Lung (tissue), 12 donors: ENCODE measurements around the gene KRTAP4-3. TPM values are rescaled to one million over a fixed set of nuclear protein-coding genes. Genes with fewer than 3 reads are reported as not detected.

ENCODE experiments used
- ATAC-seq: fragments of 200-7000 bp; cut with Tn5 transposase; one replicate; pipeline ENCODE4 v1.9.1; 2020; ENCODE audit warnings: moderate number of reproducible peaks; ENCODE audit not compliant: insufficient read depth, low FRiP score
- DNase-seq, 3 donors: peaks; one replicate each; pipeline ENCODE4 v3.0.0-alpha.2; 2013 to 2017
- H3K27ac ChIP-seq, 2 donors: one replicate each; pipeline ENCODE4 v1.5.1; 2013; ENCODE audit warnings: mild to moderate bottlenecking in 2 of 2, moderate library complexity in 2 of 2, control low read depth in 1 of 2, inconsistent platforms in 1 of 2, low read depth in 1 of 2, low read length in 1 of 2
- H3K27me3 ChIP-seq, 3 donors: one replicate each; pipeline ENCODE4 v1.5.1; 2013; ENCODE audit warnings: low read length in 2 of 3; ENCODE audit not compliant: control insufficient read depth in 3 of 3, insufficient read depth in 3 of 3
- H3K36me3 ChIP-seq, 4 donors: one replicate each; pipeline ENCODE4 v1.5.1; 2013; ENCODE audit warnings: low read length in 4 of 4, mild to moderate bottlenecking in 1 of 4, moderate library complexity in 1 of 4; ENCODE audit not compliant: control insufficient read depth in 4 of 4, insufficient read depth in 4 of 4
- H3K4me1 ChIP-seq, 5 donors: one replicate each; pipeline ENCODE4 v1.5.1; 2013; ENCODE audit warnings: low read length in 5 of 5, mild to moderate bottlenecking in 2 of 5, moderate library complexity in 1 of 5; ENCODE audit not compliant: control insufficient read depth in 5 of 5, insufficient read depth in 5 of 5
- H3K4me3 ChIP-seq: one replicate; pipeline ENCODE4 v1.5.1; 2013; ENCODE audit warnings: mild to moderate bottlenecking, control low read depth, moderate library complexity
- H3K9ac ChIP-seq, 2 donors: one replicate each; pipeline ENCODE4 v1.5.1; 2013; ENCODE audit warnings: low read length in 2 of 2, control low read depth in 1 of 2; ENCODE audit not compliant: insufficient read depth in 1 of 2
- H3K9me3 ChIP-seq, 4 donors: one replicate each; pipeline ENCODE4 v1.5.1; 2013; ENCODE audit warnings: low read length in 3 of 4, mild to moderate bottlenecking in 1 of 4, moderate library complexity in 1 of 4; ENCODE audit not compliant: control insufficient read depth in 4 of 4, insufficient read depth in 3 of 4
- WGBS, 2 donors: extraction: QIAGEN DNeasy Blood & Tissue Kit; methylation state at CpG; one replicate each; pipeline ENCODE4 v1.1.7; 2013; 5-methylcytosine and 5-hydroxymethylcytosine counted together
- polyA plus RNA-seq, 2 donors: library from polyadenylated mRNA; stranded (reverse); fragments of 200-250 nt; gene quantifications; one replicate each; pipeline ENCODE4 v1.2.1, GENCODE V29; 2013
- total RNA-seq, 2 donors: library from RNA; depleted of rRNA in 1 of 2; stranded (reverse); fragments of >200 nt in 1 of 2; gene quantifications; one replicate each; pipeline ENCODE4 v1.2.1, GENCODE V29; 2014 to 2021
- TF ChIP-seq, protein P1 (sequence below): IDR thresholded peaks from 2 replicates; pipeline ENCODE4 v1.5.1; 2012; ENCODE audit warnings: mild to moderate bottlenecking; ENCODE audit errors: control extremely low read depth, extremely low read depth
- donor health status: control.
- donor health status: control.
- donor health status: Bipolar disorder and iron deficiency.
- donor health status: healthy.
- donor health status: DM: yes; HTN: yes; CAD: no.

The KRTAP4-3 gene
- total and polyA plus RNA-seq, 4 donors = not detected

DNA sequence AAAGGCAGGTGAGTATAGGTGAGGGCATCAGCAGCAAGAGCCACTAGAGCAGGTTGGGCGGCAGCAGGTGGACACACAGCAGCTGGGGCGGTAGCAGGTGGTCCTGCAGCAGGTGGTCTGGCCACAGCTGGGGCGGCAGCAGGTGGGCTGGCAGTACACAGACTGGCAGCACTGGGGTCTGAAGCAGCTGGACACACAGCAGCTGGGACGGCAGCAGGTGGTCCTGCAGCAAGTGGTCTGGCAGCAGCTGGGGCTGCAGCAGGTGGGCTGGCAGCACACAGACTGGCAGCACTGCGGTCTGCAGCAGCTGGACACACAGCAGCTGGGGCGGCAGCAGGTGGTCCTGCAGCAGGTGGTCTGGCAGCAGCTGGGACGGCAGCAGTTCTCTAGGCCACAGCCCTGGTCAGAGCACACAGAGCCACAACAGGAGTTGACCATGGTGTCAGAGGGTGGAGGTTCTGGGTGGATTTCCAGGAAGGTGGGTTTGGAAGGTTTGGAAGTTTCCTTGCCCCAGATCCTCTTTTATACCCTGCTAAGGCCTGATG lies 9.8 kb upstream of the KRTAP4-3 start, which contains the start of gene KRTAP4-2:
Gene KRTAP4-2, minus strand, starts transcription at position 495 of the 545 bp plus-strand sequence. Its CDS starts 57 bp downstream, at position 438.
- no peak within 1 kb of the TSS for H3K27ac ChIP-seq
- DNase-seq = no peak

DNA sequence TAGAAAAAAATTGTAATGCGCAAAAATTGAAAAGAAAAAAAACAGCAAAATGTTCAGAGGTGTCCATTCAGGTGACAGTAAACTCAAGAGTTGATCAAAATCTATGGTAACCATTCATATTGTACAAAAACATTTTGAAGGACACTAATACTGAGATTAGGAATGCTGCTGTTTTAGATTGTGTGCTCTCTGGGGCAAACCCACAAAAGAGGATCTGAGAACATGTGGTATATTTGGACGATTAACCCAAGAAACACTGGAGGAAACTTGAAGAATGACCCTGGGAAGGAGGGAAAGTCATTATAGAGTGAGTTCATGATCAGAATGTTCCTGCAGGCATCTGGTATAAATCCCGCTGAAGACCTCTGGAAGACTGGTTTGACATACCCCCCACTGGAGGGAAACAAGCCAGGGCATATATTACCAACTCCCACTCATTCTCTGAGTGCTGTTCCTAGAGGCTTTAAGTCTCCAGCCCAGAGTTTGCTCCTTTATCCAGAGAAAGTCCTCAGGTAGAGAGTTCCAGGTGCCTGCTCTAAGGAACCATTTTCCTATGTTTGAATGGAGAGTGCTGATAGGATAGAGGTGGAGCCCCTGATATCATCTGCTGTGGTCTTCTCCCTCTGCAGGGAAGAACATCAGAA lies 8.8 kb upstream of the KRTAP4-3 start:
- peaks cover 0 to 5% (median 0%) of the 10 kb centered on the region in 4 donors for H3K9me3 ChIP-seq
- H3K4me3 ChIP-seq = no peak overlapping the region
- no peak for ATAC-seq
- H3K27me3 ChIP-seq = no peaks in the 10 kb centered on the region
- no peak overlapping the region for H3K27ac ChIP-seq
- TF ChIP-seq, protein P1, sequence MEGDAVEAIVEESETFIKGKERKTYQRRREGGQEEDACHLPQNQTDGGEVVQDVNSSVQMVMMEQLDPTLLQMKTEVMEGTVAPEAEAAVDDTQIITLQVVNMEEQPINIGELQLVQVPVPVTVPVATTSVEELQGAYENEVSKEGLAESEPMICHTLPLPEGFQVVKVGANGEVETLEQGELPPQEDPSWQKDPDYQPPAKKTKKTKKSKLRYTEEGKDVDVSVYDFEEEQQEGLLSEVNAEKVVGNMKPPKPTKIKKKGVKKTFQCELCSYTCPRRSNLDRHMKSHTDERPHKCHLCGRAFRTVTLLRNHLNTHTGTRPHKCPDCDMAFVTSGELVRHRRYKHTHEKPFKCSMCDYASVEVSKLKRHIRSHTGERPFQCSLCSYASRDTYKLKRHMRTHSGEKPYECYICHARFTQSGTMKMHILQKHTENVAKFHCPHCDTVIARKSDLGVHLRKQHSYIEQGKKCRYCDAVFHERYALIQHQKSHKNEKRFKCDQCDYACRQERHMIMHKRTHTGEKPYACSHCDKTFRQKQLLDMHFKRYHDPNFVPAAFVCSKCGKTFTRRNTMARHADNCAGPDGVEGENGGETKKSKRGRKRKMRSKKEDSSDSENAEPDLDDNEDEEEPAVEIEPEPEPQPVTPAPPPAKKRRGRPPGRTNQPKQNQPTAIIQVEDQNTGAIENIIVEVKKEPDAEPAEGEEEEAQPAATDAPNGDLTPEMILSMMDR = no peak
- WGBS, 2 donors = 79 to 87% methylated on average over 3 of the region's 3 CpGs
- no peaks in the 10 kb centered on the region for H3K36me3 ChIP-seq
- no peak for DNase-seq
- H3K4me1 ChIP-seq = no peaks in the 10 kb centered on the region
- H3K9ac ChIP-seq = no peak overlapping the region

More for the DNA sequence above, 9.8 kb upstream of the KRTAP4-3 start, which contains the start of gene KRTAP4-2:
- Histone ChIP-seq H3K4me3 (no peak within 1 kb of the TSS), H3K9me3 (peaks cover 0 to 3% (median 0%) of the 10 kb centered on the region in 4 donors), H3K27me3 (no peaks in the 10 kb centered on the region), H3K36me3 (no peaks in the 10 kb centered on the region), H3K9ac (no peak within 1 kb of the TSS), H3K4me1 (no peaks in the 10 kb centered on the region)
- TF ChIP-seq, protein P1 = no peak
- WGBS, 2 donors = 93% methylated on average over 7 of the region's 7 CpGs
- ATAC-seq = no peak

DNA sequence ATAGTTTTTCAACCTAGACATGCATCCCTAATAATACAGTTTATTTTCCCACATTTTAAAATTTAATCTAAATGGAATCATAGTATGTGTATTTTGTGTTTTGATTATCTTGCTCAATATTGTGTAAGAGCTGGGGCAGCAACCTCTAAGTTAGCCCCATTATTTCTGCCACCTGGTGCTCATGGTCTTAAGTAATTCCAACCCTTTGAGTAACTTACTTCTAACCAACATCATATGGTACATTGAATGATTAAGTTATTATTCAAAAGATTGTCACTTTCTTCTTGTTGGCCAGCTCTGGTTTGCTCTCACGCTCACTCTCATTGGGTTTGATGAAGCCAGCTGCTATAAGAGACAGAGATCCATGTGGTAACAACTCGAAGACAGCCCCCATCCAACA lies 3.9 kb upstream of the KRTAP4-3 start:
- H3K27me3 ChIP-seq = no peaks in the 10 kb centered on the region
- H3K27ac ChIP-seq = no peak overlapping the region
- H3K4me3 ChIP-seq = no peak overlapping the region
- ATAC-seq (no peak), DNase-seq (no peak)
- TF ChIP-seq, protein P1 = no peak
- no peak overlapping the region for H3K9ac ChIP-seq
- H3K9me3 ChIP-seq = peaks cover 0 to 5% (median 0%) of the 10 kb centered on the region in 4 donors
- WGBS, 2 donors = 81 to 91% methylated on average over 2 of the region's 2 CpGs
- H3K4me1 ChIP-seq = no peaks in the 10 kb centered on the region
- no peaks in the 10 kb centered on the region for H3K36me3 ChIP-seq
